ENCODE measurements around the gene PCK1.

- TF ChIP-seq CTCF (conservative IDR thresholded peaks at IDR 0.05; ENCODE audit: low read depth, low read length) (no peak), EZH2 (IDR thresholded peaks at IDR 0.05; ENCODE audit: low read length, unreplicated experiment) (no peak)
Measured at GRCh38 chr20:57615445-57615811, 54.5 kb downstream of the PCK1 start.
